HG03095 (cell line): Measurements from ENCODE around the gene COL4A3.

Experiments used
- ATAC-seq: cut with Tn5 transposase; IDR thresholded peaks from one replicate; pipeline ENCODE4 v1.9.1; 2021; ENCODE audit warnings: moderate library complexity; ENCODE audit not compliant: unreplicated experiment

The COL4A3 gene

GRCh38 chr2:227285741-227286236 is 121.4 kb downstream of the COL4A3 start:
- no peak for ATAC-seq

- no peak for ATAC-seq
Measured at GRCh38 chr2:227287771-227288170, 123.3 kb downstream of the COL4A3 start.

- no peak for ATAC-seq
Measured at GRCh38 chr2:227292314-227292713, 127.9 kb downstream of the COL4A3 start.

- ATAC-seq = no peak
Measured at GRCh38 chr2:227293531-227293930, 129.1 kb downstream of the COL4A3 start.

GRCh38 chr2:227295806-227296205 is 131.4 kb downstream of the COL4A3 start:
- no peak for ATAC-seq

- no peak for ATAC-seq
Measured at GRCh38 chr2:227296671-227297405, 132.4 kb downstream of the COL4A3 start.

GRCh38 chr2:227301523-227301922 is 137.1 kb downstream of the COL4A3 start:
- ATAC-seq = no peak

GRCh38 chr2:227308784-227309183 is 144.4 kb downstream of the COL4A3 start:
- ATAC-seq = peak; percentile 79

GRCh38 chr2:227310756-227311110 is 146.3 kb downstream of the COL4A3 start:
- ATAC-seq = no peak

- ATAC-seq = no peak
Measured at GRCh38 chr2:227311861-227312506, 147.6 kb downstream of the COL4A3 start.

GRCh38 chr2:227312579-227312978 is 148.2 kb downstream of the COL4A3 start:
- ATAC-seq = no peak

- no peak for ATAC-seq
Measured at GRCh38 chr2:227313310-227313709, 148.9 kb downstream of the COL4A3 start.

- no peak for ATAC-seq
Measured at GRCh38 chr2:227317834-227318233, 153.4 kb downstream of the COL4A3 start.

- ATAC-seq = no peak
Measured at GRCh38 chr2:227320305-227321094, 156.1 kb downstream of the COL4A3 start.

- ATAC-seq = no peak
Measured at GRCh38 chr2:227322530-227323205, 158.2 kb downstream of the COL4A3 start.

- no peak for ATAC-seq
Measured at GRCh38 chr2:227323818-227324217, 159.4 kb downstream of the COL4A3 start.

GRCh38 chr2:227324642-227324994 is 160.2 kb downstream of the COL4A3 start:
- no peak for ATAC-seq

- peak; percentile 95 for ATAC-seq
Measured at GRCh38 chr2:227324995-227325838, 160.8 kb downstream of the COL4A3 start, which contains the start of gene MFF. TSS of gene MFF (plus strand) at chr2:227325251. CDS start at chr2:227330666, 5,415 bp downstream.

- peak; percentile 13 for ATAC-seq
Measured at GRCh38 chr2:227325839-227326195, 161.4 kb downstream of the COL4A3 start.

GRCh38 chr2:227326783-227327182 is 162.4 kb downstream of the COL4A3 start:
- ATAC-seq = no peak
